Measurements from ENCODE around the gene IGF1R.

The IGF1R gene

GRCh38 chr15:98729446-98730042, 81.2 kb downstream of the IGF1R start:
- no peak for TF ChIP-seq CTCF (IDR thresholded peaks at IDR 0.05; ENCODE audit: borderline replicate concordance, insufficient read depth, low read depth, low read length)
- H3K4me3 ChIP-seq (ENCODE audit: low read depth, low read length): no peak overlapping the region

- no peak for TF ChIP-seq CTCF (IDR thresholded peaks at IDR 0.05; ENCODE audit: borderline replicate concordance, insufficient read depth, low read depth, low read length)
- no peak overlapping the region for H3K4me3 ChIP-seq (ENCODE audit: low read depth, low read length)
These were observed 82.7 kb downstream of the IGF1R start for GRCh38 chr15:98730860-98731711.

- H3K4me3 ChIP-seq (ENCODE audit: low read depth, low read length): no peak overlapping the region
- no peak for TF ChIP-seq CTCF (IDR thresholded peaks at IDR 0.05; ENCODE audit: borderline replicate concordance, insufficient read depth, low read depth, low read length)
These were observed 83.5 kb downstream of the IGF1R start for GRCh38 chr15:98731712-98732450.

GRCh38 chr15:98733098-98733497, 84.8 kb downstream of the IGF1R start:
- TF ChIP-seq CTCF (IDR thresholded peaks at IDR 0.05; ENCODE audit: borderline replicate concordance, insufficient read depth, low read depth, low read length): no peak
- H3K4me3 ChIP-seq (ENCODE audit: low read depth, low read length): no peak overlapping the region

GRCh38 chr15:98734466-98735199, 86.3 kb downstream of the IGF1R start:
- no peak overlapping the region for H3K4me3 ChIP-seq (ENCODE audit: low read depth, low read length)

GRCh38 chr15:98735304-98735703, 87.0 kb downstream of the IGF1R start:
- no peak overlapping the region for H3K4me3 ChIP-seq (ENCODE audit: low read depth, low read length)
- TF ChIP-seq CTCF (IDR thresholded peaks at IDR 0.05; ENCODE audit: borderline replicate concordance, insufficient read depth, low read depth, low read length): no peak

More at GRCh38 chr15:98734466-98735199, 86.3 kb downstream of the IGF1R start:
- TF ChIP-seq CTCF (IDR thresholded peaks at IDR 0.05; ENCODE audit: borderline replicate concordance, insufficient read depth, low read depth, low read length): no peak
